Ovary (tissue), 9 donors: ENCODE data around the gene CCDC7. TPM values are rescaled to one million over a fixed set of nuclear protein-coding genes. Genes with fewer than 3 reads are reported as not detected.
"Not testable (repeated sequence)": the region's sequence is repeated elsewhere in the genome, so short reads cannot be mapped to it uniquely, and the experiment has no call there.

ENCODE experiments used
- DNase-seq, 5 donors: peaks; one replicate each; pipeline ENCODE4 v3.0.0-alpha.2; 2019 to 2020
- H3K27ac ChIP-seq, 2 donors: fragments of 200-600 bp; one replicate each; pipeline versions ENCODE4 v1.5.1 to v1.8.0; 2019 to 2022
- H3K27me3 ChIP-seq: fragments of 200-600 bp; one replicate; pipeline ENCODE4 v1.8.0; 2022
- H3K36me3 ChIP-seq: fragments of 200-600 bp; sonication (generic); one replicate; pipeline ENCODE4 v1.5.1; 2019
- H3K4me1 ChIP-seq: one replicate; pipeline ENCODE4 v1.8.1; 2013; ENCODE audit warnings: mild to moderate bottlenecking, moderate library complexity; ENCODE audit not compliant: insufficient read depth
- H3K4me3 ChIP-seq: fragments of 200-600 bp; sonication (generic); one replicate; pipeline ENCODE4 v1.5.1; 2017
- H3K9me3 ChIP-seq, 2 donors: fragments of 200-600 bp in 1 of 2; sonication (generic) in 1 of 2; one replicate each; pipeline versions ENCODE4 v1.5.1 to v1.8.1; 2013 to 2019; ENCODE audit warnings: mild to moderate bottlenecking in 1 of 2, moderate library complexity in 1 of 2
- EP300 ChIP-seq: sonication (generic); formaldehyde crosslinking; IDR thresholded peaks from one replicate; pipeline ENCODE4 v1.6.1; 2017; ENCODE audit warnings: antibody characterized with exemption
- POLR2A ChIP-seq: fragments of 450-650 bp; IDR thresholded peaks from one replicate; pipeline ENCODE4 v1.6.1; 2017; ENCODE audit warnings: antibody characterized with exemption, mild to moderate bottlenecking, moderate library complexity
- WGBS, 3 donors: extraction: QIAGEN DNeasy Blood & Tissue Kit in 1 of 3; methylation state at CpG; one replicate each; pipeline versions ENCODE4 v1.1.5 to v1.1.7; 2013 to 2017; 5-methylcytosine and 5-hydroxymethylcytosine counted together
- intact Hi-C, 4 donors: fragments of 100-400 bp; cut with DNase I; formaldehyde crosslinking; loops; one replicate each; pipeline versions ENCODE4 v1.11.0 to v1.15.1; 2022 to 2023
- polyA plus RNA-seq, 2 donors: library from polyadenylated mRNA; stranded (reverse); fragments of 200-250 nt in 1 of 2; fragments of 350-450 nt in 1 of 2; fragmentation: Illumina TruSeq in 1 of 2; extraction: RNeasy Lipid Tissue Mini Kit (QIAGEN cat#74804) in 1 of 2; gene quantifications; one replicate each; pipeline ENCODE4 v1.2.3, GENCODE V29; 2013 to 2014
- total RNA-seq, 7 donors: library from RNA; depleted of rRNA in 2 of 7; stranded (reverse); fragments of >200 nt in 2 of 7; fragmentation: NEBNext Ultra II Directional in 3 of 7; extraction: Animal tissue kit (Norgen Biotek cat#: 25700) in 3 of 7; gene quantifications; one replicate each; pipeline versions ENCODE4 v1.1.0 to v1.2.4, GENCODE V29; 2016 to 2023
- TF ChIP-seq, protein P1 (sequence below), 3 donors: fragments of 450-650 bp in 2 of 3; fragments of 200-600 bp in 1 of 3; IDR thresholded peaks; one replicate each; pipeline versions ENCODE4 v1.5.1 to v1.8.0; 2016 to 2022; ENCODE audit warnings: antibody characterized with exemption in 3 of 3, mild to moderate bottlenecking in 1 of 3
- donor health status: DM: no; HTN: no; CAD: no; lungs with moderate emphysema.
- donor health status: DM: no; HTN: no; CAD: no.
- donor health status: Bipolar disorder and iron deficiency.
- donor health status: DM: yes; HTN: yes; CAD: no.
- donor health status: DM: no; HTN: no; CAD: no.
- donor health status: DM: yes; HTN: yes; CAD: no.

The CCDC7 gene
- total and polyA plus RNA-seq, 9 donors = 1.2 to 83.4 (median 47.2) TPM

DNA sequence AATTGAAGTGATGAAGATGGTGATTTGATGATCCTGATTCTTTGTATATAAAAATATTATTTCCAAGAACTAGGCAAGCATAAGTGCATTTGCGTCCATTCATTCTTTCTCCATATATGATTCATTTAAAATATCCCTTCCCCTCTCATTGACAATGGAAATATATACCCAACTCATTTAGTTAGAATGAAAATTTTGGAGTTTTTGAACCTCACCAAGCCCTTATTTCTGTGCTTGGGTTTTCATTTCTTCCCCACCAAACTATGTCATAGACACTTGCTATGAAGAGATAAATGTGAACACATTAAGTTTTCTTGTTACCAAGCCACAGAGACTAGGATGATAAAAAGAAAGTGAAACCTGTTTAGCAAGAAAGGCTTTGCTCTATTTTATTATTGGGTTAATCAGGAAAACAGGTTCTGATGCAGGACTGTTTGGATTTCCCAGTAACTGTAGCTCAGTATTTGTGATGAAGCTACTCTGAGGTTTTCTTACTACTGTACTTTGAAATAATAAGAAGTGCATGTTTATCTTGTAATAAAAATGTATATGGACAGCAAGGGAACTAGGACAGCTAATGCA is 443.8 kb downstream of the CCDC7 start:
- Histone ChIP-seq H3K27me3 (no peaks in the 10 kb centered on the region), H3K9me3 (no peaks in the 10 kb centered on the region), H3K27ac (no peak overlapping the region), H3K36me3 (no peaks in the 10 kb centered on the region), H3K4me3 (no peak overlapping the region), H3K4me1 (no peaks in the 10 kb centered on the region)
- no peak for DNase-seq
- 90 to 98% (median 92%) methylated on average over 1 of the region's 1 CpG for WGBS, 3 donors
- intact Hi-C loops = no loop called here
- no peak for TF ChIP-seq EP300
- no peak for TF ChIP-seq POLR2A
- TF ChIP-seq, protein P1, sequence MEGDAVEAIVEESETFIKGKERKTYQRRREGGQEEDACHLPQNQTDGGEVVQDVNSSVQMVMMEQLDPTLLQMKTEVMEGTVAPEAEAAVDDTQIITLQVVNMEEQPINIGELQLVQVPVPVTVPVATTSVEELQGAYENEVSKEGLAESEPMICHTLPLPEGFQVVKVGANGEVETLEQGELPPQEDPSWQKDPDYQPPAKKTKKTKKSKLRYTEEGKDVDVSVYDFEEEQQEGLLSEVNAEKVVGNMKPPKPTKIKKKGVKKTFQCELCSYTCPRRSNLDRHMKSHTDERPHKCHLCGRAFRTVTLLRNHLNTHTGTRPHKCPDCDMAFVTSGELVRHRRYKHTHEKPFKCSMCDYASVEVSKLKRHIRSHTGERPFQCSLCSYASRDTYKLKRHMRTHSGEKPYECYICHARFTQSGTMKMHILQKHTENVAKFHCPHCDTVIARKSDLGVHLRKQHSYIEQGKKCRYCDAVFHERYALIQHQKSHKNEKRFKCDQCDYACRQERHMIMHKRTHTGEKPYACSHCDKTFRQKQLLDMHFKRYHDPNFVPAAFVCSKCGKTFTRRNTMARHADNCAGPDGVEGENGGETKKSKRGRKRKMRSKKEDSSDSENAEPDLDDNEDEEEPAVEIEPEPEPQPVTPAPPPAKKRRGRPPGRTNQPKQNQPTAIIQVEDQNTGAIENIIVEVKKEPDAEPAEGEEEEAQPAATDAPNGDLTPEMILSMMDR (IDR thresholded peaks at IDR 0.05) = no peak

- H3K36me3 ChIP-seq = no peaks in the 10 kb centered on the region
- no peaks in the 10 kb centered on the region for H3K4me1 ChIP-seq
- H3K9me3 ChIP-seq = no peaks in the 10 kb centered on the region
- no peak for DNase-seq
- H3K27me3 ChIP-seq = no peaks in the 10 kb centered on the region
- WGBS, 3 donors = 70 to 88% (median 87%) methylated on average over 3 of the region's 3 CpGs
- H3K4me3 ChIP-seq = no peak overlapping the region
- no peak for TF ChIP-seq EP300
- intact Hi-C loops = no loop called here
- H3K27ac ChIP-seq = no peak overlapping the region
Observed at GRCh38 chr10:32890444-32890843, 444.5 kb downstream of the CCDC7 start.

DNA sequence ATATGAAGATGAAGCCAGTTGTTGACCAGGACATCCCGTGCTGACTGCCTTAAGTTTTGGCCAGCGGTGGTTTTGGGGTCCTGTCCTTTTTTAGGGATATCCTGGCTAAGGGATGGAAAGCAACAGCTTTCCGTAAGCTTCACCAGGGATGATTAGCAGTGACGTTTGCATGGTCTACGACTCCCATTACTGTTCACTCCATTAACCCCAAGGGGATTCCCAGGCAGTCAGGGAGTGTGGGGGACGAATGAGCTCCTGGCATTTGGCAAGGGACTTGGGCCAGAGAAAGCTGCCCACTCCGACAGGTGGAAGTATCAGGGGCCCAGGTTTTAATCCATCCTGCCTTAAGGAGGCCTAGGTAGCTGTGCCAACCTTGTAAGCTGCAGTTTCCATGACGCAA is 445.3 kb downstream of the CCDC7 start:
- intact Hi-C loops = no loop called here
- H3K27me3 ChIP-seq = no peaks in the 10 kb centered on the region
- 79 to 86% (median 79%) methylated on average over 8 of the region's 8 CpGs for WGBS, 3 donors
- no peak for DNase-seq
- no peaks in the 10 kb centered on the region for H3K4me1 ChIP-seq
- H3K9me3 ChIP-seq = no peaks in the 10 kb centered on the region
- H3K27ac ChIP-seq = no peak overlapping the region
- no peaks in the 10 kb centered on the region for H3K36me3 ChIP-seq
- H3K4me3 ChIP-seq = no peak overlapping the region
- TF ChIP-seq POLR2A = no peak
- TF ChIP-seq, protein P1 (IDR thresholded peaks at IDR 0.05) = no peak
- no peak for TF ChIP-seq EP300

GRCh38 chr10:32893434-32893833 is 447.5 kb downstream of the CCDC7 start:
- TF ChIP-seq, protein P1 (IDR thresholded peaks at IDR 0.05) = no peak
- TF ChIP-seq POLR2A (no peak), EP300 (no peak)
- no peak for DNase-seq
- Histone ChIP-seq H3K4me1 (no peaks in the 10 kb centered on the region), H3K36me3 (no peaks in the 10 kb centered on the region), H3K27ac (no peak overlapping the region), H3K9me3 (no peaks in the 10 kb centered on the region), H3K4me3 (no peak overlapping the region), H3K27me3 (no peaks in the 10 kb centered on the region)
- 56 to 67% (median 64%) methylated on average over 3 of the region's 3 CpGs for WGBS, 3 donors
- intact Hi-C loops = no loop called here

DNA sequence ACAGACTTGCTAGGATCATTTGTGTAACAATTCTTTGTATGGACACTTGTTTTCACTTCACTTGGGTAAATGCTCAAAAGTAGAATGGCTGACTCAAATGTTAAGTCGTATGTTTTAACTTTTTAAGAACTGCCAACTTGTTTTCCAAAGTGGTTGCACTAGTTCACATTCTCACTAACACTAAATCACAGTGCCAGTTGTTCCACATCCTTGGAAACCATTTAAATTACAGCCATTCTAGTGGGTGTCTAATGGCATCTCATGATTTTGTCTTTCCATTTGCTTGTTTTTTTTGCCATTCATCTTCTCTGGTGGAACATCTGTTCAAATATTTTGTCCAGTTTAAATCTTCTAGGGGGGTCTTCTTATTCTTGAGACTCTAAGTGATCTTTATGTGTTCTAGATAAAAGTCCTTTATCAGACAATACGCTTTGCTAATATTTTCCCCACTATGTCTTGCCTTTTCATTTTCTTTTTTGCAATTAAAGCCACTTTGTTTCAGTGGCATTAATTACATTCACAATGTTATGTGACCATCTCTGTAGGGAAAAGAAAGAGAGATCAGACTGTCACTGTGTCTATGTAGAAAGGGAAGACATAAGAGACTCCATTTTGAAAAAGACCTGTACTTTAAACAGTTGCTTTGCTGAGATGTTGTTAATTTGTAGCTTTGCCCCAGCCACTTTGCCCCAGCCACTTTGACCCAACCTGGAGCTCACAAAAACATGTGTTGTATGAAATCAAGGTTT is 448.1 kb downstream of the CCDC7 start:
- no peak overlapping the region for H3K4me3 ChIP-seq
- WGBS, 3 donors = 91 to 98% (median 94%) methylated on average over 2 of the region's 2 CpGs
- DNase-seq = no peak
- no peaks in the 10 kb centered on the region for H3K27me3 ChIP-seq
- no peaks in the 10 kb centered on the region for H3K36me3 ChIP-seq
- no peaks in the 10 kb centered on the region for H3K4me1 ChIP-seq
- intact Hi-C loops = no loop called here
- TF ChIP-seq, protein P1 (IDR thresholded peaks at IDR 0.05) = no peak
- no peak for TF ChIP-seq POLR2A
- TF ChIP-seq EP300 = no peak
- no peak overlapping the region for H3K27ac ChIP-seq
- no peaks in the 10 kb centered on the region for H3K9me3 ChIP-seq

- WGBS, 3 donors = 80 to 85% (median 81%) methylated on average over 7 of the region's 7 CpGs
- H3K27me3 ChIP-seq, H3K9me3 ChIP-seq, H3K4me1 ChIP-seq, intact Hi-C loops, DNase-seq, H3K36me3 ChIP-seq, H3K27ac ChIP-seq, H3K4me3 ChIP-seq: not testable (repeated sequence)
Observed at GRCh38 chr10:32895200-32895968, 449.4 kb downstream of the CCDC7 start.
